Cardiac fibroblast (primary cell): Measurements from ENCODE around the gene MIGA1.
A peak's percentile ranks its signal among the peaks of the same experiment; 100 is the strongest.
"Not testable (repeated sequence)": the region's sequence is repeated elsewhere in the genome, so short reads cannot be mapped to it uniquely, and the experiment has no call there.

Source experiments
- DNase-seq, 2 donors: peaks; one replicate each; pipeline versions ENCODE4 v3.0.0 to v3.0.0-alpha.2; 2010; ENCODE audit warnings: low read depth in 2 of 2
- H3K4me3 ChIP-seq, 2 donors: replicated peaks in 1 of 2; 1 replicate in 1 of 2; 2 replicates in 1 of 2; pipeline ENCODE4 v1.5.1; 2011; ENCODE audit warnings: low read depth in 2 of 2, low read length in 2 of 2, mild to moderate bottlenecking in 2 of 2, moderate library complexity in 1 of 2
- TF ChIP-seq, protein P1 (sequence below): IDR thresholded peaks from one replicate; pipeline ENCODE4 v1.5.1; 2011; ENCODE audit warnings: low read depth, mild to moderate bottlenecking, low read length, inconsistent platforms

The MIGA1 gene

DNA sequence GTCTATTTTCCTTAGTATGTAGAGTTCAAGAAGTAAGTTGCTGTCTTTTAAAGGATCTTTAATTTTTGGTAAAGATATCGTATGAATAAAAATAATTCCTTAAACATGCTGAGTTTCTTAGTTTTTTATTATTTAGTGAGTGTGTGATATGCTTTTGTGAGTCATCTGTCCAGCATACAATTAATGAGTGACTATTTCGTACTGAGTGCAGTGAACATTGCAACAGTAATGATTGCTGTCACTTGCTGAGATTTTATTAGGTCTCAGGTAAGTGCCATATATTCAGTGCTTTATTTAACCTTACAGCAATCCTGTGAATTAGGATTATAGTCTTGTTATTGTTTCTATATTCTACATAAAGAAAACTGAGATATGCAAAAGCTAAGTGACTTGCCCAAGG lies 22.6 kb downstream of the MIGA1 start:
- no peak for DNase-seq
- TF ChIP-seq, protein P1, sequence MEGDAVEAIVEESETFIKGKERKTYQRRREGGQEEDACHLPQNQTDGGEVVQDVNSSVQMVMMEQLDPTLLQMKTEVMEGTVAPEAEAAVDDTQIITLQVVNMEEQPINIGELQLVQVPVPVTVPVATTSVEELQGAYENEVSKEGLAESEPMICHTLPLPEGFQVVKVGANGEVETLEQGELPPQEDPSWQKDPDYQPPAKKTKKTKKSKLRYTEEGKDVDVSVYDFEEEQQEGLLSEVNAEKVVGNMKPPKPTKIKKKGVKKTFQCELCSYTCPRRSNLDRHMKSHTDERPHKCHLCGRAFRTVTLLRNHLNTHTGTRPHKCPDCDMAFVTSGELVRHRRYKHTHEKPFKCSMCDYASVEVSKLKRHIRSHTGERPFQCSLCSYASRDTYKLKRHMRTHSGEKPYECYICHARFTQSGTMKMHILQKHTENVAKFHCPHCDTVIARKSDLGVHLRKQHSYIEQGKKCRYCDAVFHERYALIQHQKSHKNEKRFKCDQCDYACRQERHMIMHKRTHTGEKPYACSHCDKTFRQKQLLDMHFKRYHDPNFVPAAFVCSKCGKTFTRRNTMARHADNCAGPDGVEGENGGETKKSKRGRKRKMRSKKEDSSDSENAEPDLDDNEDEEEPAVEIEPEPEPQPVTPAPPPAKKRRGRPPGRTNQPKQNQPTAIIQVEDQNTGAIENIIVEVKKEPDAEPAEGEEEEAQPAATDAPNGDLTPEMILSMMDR = no peak
- H3K4me3 ChIP-seq = no peak overlapping the region

DNA sequence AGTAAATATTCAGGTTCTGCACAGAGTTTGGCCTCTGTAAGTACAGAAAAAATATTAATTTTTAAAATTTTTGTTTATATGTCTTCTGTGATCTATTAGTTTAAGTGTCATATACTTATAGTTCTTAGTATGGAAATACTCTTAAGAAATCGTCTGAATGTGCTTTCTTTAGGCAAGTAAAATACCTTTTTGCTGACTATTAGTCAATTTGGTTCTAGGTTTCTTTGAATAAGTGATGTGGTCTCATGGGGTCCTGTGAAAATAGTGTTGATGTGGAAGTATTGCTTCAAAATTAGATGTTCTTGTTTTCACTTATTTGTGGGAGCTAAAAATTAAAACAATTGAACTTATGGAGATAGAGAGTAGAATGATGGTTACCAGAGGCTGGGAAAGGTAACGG lies 23.9 kb downstream of the MIGA1 start:
- TF ChIP-seq, protein P1 = no peak
- no peak overlapping the region for H3K4me3 ChIP-seq
- DNase-seq = no peak

DNA sequence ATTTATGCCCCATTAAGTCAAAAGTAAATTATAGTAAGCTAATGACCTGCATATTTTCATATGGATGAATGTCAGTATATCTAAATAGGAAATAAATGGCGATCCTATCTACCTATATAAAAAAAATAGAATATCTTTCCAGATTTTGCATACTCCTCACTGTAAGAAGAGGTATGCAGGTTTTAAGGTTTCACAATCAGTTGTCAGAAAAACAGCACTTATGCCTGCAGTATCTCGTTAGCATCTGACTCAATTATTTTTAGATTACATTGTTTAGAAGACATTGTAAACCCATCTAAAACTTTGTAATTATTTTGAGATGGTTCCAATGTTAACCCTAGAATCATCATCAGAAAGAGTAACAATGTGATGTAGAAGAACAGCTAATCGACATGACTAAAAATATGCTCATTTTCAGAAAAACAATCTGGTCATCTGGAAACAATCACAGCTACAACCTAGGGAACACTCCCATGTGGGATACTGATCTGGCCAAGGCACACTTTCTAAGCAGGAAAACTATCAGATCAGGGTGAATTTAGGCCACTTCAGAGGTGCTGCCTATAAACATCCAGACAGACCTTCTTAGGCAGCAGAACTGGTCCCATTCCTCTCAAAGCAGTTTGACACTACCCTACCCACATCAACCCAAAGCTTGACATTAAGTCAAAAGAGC lies 30.5 kb downstream of the MIGA1 start:
- H3K4me3 ChIP-seq, DNase-seq: not testable (repeated sequence)

DNA sequence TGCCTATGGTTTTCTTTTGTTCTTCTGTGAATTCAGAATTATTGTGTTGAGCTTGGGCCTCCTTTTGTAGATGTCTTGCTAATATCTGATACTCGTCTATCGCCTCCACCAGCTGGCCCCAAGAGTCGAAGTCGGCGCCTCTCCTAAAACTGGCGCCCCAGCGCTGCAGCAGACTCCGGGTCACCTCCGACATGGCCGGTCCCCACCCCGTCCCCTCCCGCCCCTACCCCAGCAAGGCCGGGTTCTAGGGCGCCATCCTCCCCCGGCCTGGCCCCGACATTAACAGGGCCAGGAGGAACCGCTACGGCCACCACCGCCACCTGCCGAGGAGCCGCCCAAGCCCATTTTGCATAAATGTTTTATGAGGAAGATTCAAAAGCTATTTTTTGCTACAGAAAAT lies 32.1 kb downstream of the MIGA1 start:
- not testable (repeated sequence) for DNase-seq, H3K4me3 ChIP-seq

DNA sequence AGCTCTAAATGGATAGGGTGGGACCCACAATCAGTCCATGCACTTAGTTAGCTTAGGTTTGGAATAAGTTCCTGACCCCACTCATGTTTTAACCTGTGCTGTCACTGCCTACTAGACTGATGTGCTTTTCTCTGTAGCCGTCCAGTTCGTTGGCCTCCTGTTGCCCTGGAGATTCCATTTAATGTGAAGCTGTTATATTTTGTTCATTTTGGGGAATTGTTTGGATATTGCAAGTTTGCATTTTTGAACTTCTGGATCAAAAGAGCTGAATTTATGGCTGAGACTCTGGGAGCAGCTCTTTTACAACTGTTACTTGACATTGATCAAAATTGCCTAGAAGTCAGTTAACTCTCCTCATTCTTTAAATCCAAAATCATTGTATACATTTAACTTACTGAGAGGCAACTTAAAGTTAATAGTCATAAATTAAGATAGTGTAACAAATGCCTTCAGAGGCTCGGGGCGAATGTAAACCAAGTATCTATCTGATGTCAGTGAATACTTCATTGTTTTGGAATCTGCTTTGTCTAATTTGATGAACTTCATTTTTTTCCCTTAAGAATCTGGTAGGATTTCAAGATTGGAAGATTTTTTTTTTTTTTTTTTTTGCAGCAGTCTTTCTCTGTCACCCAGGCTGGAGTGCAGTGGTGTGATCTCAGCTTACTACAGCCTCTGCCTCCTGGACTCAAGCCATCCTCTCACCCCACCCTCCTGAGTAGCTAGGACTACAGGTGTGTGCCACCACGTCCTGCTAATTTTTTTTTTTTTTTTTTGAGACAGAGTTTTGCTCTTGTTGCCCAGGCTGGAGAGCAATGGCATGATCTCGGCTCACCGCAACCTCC lies 38.1 kb downstream of the MIGA1 start:
- TF ChIP-seq, protein P1 = no peak
- no peak overlapping the region for H3K4me3 ChIP-seq
- no peak for DNase-seq

DNA sequence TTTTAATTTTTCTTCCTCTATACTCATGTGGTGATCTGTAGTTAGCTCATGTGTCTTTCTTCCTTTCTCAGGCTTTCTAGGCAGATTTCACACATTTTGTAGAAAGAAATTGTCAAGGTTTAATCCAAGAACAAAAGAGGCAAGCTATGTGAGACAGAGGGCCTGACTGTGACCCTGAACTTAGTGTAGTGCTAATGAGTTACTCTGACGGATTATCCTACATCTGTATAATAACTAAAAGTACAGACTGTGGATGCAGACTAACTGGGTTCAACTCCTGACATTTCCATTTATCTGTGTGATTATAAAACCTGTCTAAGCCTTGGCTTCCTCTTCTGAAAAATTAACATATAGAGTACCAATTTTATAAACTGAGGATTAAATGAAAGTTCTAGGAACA lies 40.7 kb downstream of the MIGA1 start:
- no peak overlapping the region for H3K4me3 ChIP-seq
- TF ChIP-seq, protein P1 = no peak
- DNase-seq = no peak

DNA sequence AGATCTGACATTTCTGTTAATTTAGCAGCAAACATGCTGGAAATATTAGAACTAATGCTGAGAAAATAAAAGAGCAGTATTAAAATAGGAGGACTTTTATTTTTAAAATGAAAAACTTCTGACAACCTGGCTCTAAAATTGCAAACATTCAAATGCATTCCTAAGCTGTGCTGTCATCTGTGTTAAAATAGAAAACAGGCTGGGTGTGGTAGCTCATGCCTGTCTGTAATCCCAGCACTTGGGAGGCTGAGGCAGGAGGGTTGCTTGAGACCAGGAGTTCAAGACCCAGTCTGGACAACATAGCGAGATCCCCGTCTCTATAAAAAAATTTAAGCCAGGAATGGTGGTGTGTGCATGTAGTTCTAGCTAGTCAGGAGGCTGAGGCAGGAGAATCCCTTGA lies 44.6 kb downstream of the MIGA1 start:
- peak; percentile 72 to 84 for DNase-seq
- TF ChIP-seq, protein P1 = no peak
- no peak overlapping the region for H3K4me3 ChIP-seq
